ENCODE results near the gene SUPT3H.
"Not testable (repeated sequence)": the region's sequence is repeated elsewhere in the genome, so short reads cannot be mapped to it uniquely, and the experiment has no call there.

Gene SUPT3H

DNA sequence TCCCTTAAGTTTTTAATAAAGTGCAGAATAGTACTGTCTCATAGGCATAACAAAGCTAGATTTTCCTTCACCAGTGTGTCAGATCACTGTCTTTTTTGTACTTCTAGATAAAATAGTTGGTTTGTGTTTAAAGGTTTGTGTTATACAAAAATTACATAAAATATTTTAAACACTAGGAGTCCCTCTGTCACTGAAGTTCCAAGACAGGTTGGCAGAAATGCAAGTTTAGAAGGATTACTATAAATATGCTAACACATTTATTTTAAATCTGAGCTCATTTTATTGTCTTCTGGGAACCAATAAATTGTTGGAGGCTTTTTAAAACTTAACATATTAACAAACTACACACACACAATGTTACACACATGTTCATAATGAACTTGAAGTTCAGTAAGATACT, 80.4 kb downstream of the SUPT3H start:
- Histone ChIP-seq H3K27me3 (ENCODE audit: insufficient read depth, low read depth, severe bottlenecking) (no peaks in the 10 kb centered on the region), H3K27ac (no peak overlapping the region), H3K4me3 (ENCODE audit: low read depth, low read length) (no peak overlapping the region), H3K9me3 (ENCODE audit: severe bottlenecking) (peaks cover 4% of the 10 kb centered on the region), H3K36me3 (no peaks in the 10 kb centered on the region)
- DNase-seq: no peak
- TF ChIP-seq CTCF (IDR thresholded peaks at IDR 0.05; ENCODE audit: low read depth, low read length): no peak

GRCh38 chr6:45294065-45294701, 83.6 kb downstream of the SUPT3H start:
- DNase-seq; H3K27me3 ChIP-seq (ENCODE audit: insufficient read depth, low read depth, severe bottlenecking); H3K9me3 ChIP-seq (ENCODE audit: severe bottlenecking); H3K4me3 ChIP-seq (ENCODE audit: low read depth, low read length); H3K27ac ChIP-seq; H3K36me3 ChIP-seq: not testable (repeated sequence)

DNA sequence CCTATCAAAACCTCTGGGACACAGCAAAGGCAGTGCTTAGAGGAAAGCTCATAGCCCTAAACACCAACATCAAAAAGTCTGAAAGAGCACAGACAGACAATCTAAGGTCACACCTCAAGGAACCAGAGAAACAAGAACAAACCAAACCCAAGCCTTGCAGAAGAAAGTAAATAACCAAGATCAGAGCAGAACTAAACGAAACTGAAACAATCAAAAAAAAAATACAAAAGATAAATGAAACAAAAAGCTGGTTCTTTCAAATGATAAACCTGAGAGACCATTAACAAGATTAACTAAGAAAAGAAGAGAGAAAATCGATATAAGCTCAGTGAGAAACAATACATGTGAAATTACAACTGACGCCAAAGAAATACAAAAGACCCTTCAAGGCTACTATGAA, 84.4 kb downstream of the SUPT3H start:
- Histone ChIP-seq H3K4me3 (ENCODE audit: low read depth, low read length) (no peak overlapping the region), H3K27ac (no peak overlapping the region), H3K27me3 (ENCODE audit: insufficient read depth, low read depth, severe bottlenecking) (no peaks in the 10 kb centered on the region), H3K9me3 (ENCODE audit: severe bottlenecking) (peaks cover 4% of the 10 kb centered on the region), H3K36me3 (no peaks in the 10 kb centered on the region)
- no peak for DNase-seq
- no peak for TF ChIP-seq CTCF (IDR thresholded peaks at IDR 0.05; ENCODE audit: low read depth, low read length)

GRCh38 chr6:45289751-45290514, 87.8 kb downstream of the SUPT3H start:
- TF ChIP-seq CTCF (IDR thresholded peaks at IDR 0.05; ENCODE audit: low read depth, low read length): no peak
- Histone ChIP-seq H3K9me3 (ENCODE audit: severe bottlenecking) (peaks cover 4% of the 10 kb centered on the region), H3K27ac (no peak overlapping the region), H3K36me3 (no peaks in the 10 kb centered on the region), H3K27me3 (ENCODE audit: insufficient read depth, low read depth, severe bottlenecking) (no peaks in the 10 kb centered on the region), H3K4me3 (ENCODE audit: low read depth, low read length) (no peak overlapping the region)
- DNase-seq: no peak

GRCh38 chr6:45286707-45287106, 91.0 kb downstream of the SUPT3H start:
- H3K27ac ChIP-seq; DNase-seq; H3K36me3 ChIP-seq; H3K9me3 ChIP-seq (ENCODE audit: severe bottlenecking); H3K27me3 ChIP-seq (ENCODE audit: insufficient read depth, low read depth, severe bottlenecking); H3K4me3 ChIP-seq (ENCODE audit: low read depth, low read length): not testable (repeated sequence)

GRCh38 chr6:45278367-45278766, 99.4 kb downstream of the SUPT3H start:
- H3K27ac ChIP-seq: no peak overlapping the region
- peaks cover 7% of the 10 kb centered on the region for H3K9me3 ChIP-seq (ENCODE audit: severe bottlenecking)
- no peaks in the 10 kb centered on the region for H3K36me3 ChIP-seq
- no peak for DNase-seq
- no peak for TF ChIP-seq CTCF (IDR thresholded peaks at IDR 0.05; ENCODE audit: low read depth, low read length)
- H3K27me3 ChIP-seq (ENCODE audit: insufficient read depth, low read depth, severe bottlenecking): no peaks in the 10 kb centered on the region
- H3K4me3 ChIP-seq (ENCODE audit: low read depth, low read length): no peak overlapping the region

DNA sequence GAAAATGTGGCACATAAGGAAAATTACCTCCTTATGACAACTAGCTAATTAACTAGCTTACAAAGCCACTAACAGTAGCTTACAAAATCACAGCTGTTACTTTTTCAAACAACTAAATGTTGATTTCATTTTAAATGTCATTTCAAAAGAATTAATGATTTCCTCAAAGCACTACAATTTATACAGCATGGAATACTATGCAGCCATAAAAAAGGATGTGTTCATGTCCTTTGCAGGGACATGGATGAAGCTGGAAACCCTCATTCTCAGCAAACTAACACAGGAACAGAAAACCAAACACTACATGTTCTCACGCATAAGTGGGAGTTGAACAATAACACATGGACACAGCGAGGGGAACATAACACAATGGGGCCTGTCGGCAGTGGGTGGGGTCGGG, 100.0 kb downstream of the SUPT3H start:
- H3K27me3 ChIP-seq (ENCODE audit: insufficient read depth, low read depth, severe bottlenecking); H3K9me3 ChIP-seq (ENCODE audit: severe bottlenecking); H3K27ac ChIP-seq; H3K36me3 ChIP-seq; H3K4me3 ChIP-seq (ENCODE audit: low read depth, low read length); DNase-seq: not testable (repeated sequence)

Data from WERI-Rb-1 (cell line).